GM12891 (cell line): ENCODE results near the gene ANK3.

ENCODE experiments used
- POLR2A ChIP-seq: IDR thresholded peaks from 2 replicates; pipeline ENCODE4 v1.6.1; 2011; ENCODE audit warnings: low read depth, low read length, control low read depth
- POLR2AphosphoS5 ChIP-seq: IDR thresholded peaks from 2 replicates; pipeline ENCODE4 v1.6.1; 2011; ENCODE audit warnings: low read depth, low read length, control low read depth
- TAF1 ChIP-seq: IDR thresholded peaks from 2 replicates; pipeline ENCODE4 v1.6.1; 2011; ENCODE audit warnings: low read depth, low read length, control low read depth

- TF ChIP-seq POLR2A (no peak), POLR2AphosphoS5 (no peak), TAF1 (no peak)
Observed at GRCh38 chr10:60276232-60276631, 113.4 kb downstream of the ANK3 start.
